NCI-H128 (cell line): ENCODE results near the gene KCNV2.
"Not testable (repeated sequence)": the region's sequence is repeated elsewhere in the genome, so short reads cannot be mapped to it uniquely, and the experiment has no call there.

Experiments used
- DNase-seq: peaks from one replicate; lab custom pipeline; 2025; ENCODE audit not compliant: unreplicated experiment; lab: John Stamatoyannopoulos, UW

KCNV2 gene

GRCh38 chr9:2717385-2717784 lies at the start of gene KCNV2:
TSS of gene KCNV2 (plus strand) at chr9:2717510. CDS start at chr9:2717740, 230 bp downstream.
- no peak for DNase-seq

DNA sequence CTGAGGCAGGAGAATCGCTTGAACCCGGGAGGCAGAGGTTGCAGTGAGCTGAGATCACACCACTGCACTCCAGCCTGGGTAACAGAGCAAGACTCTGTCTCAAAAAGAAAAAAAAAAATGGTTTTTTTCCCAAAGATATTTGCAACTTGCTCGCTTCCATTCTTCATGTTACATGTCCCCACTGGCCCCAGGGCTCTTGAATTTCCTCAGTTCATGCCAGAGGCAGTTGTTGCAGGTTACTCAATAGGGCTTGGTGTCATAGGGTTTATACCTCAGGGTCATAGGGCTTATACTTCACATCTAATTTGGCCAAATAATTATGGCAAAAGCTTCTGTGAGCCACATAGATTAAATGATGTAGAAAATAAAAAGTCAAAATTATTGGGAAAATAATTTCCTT lies 44.1 kb upstream of the KCNV2 start:
- DNase-seq: no peak

GRCh38 chr9:2674141-2674824 lies 43.0 kb upstream of the KCNV2 start:
- no peak for DNase-seq

- DNase-seq: no peak
Measured at GRCh38 chr9:2675834-2676233, 41.5 kb upstream of the KCNV2 start.

GRCh38 chr9:2676466-2676865 lies 40.8 kb upstream of the KCNV2 start:
- DNase-seq: no peak

GRCh38 chr9:2677915-2678889 lies 39.1 kb upstream of the KCNV2 start:
- DNase-seq: no peak

DNA sequence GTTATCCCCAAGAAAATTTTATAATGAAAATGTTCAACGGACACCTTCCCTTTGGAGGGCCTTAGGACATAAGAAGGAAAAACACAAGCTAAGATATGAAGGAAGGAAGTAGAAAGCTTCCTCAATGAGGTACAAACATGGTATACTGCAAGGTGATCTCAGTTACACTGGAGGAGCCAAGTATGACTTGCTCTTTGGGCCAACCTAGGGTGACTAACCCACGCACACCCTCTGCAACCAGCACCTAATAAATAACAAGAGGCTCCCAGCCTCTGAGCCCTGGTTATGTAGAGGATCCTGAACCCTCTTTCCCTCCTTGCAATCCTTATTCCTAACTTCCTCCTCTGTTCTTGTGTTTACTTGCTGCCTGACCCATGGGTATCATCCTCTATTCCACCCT lies 38.3 kb upstream of the KCNV2 start:
- DNase-seq: no peak

- no peak for DNase-seq
Measured at GRCh38 chr9:2681981-2682380, 35.3 kb upstream of the KCNV2 start.

- DNase-seq: no peak
Measured at GRCh38 chr9:2686911-2687310, 30.4 kb upstream of the KCNV2 start.

DNA sequence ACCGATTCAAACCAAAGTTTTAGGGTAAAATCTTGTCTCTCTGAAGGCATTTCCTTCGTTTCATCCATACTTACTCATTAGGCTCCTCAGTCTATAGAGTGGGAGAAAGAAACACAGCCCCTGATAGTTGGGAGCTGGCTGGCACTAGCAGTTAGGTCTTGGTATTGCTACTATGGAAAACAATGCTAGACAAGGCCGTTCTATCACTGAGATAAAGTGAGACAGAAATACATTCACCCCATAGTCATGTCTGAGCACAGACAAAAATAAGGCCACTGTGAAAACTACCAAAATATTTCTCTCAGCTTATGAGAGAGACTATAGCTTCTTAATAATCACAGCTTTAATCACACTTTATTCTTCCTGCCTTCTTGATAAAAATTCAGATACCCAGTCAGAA lies 28.7 kb upstream of the KCNV2 start:
- no peak for DNase-seq

GRCh38 chr9:2691212-2691611 lies 26.1 kb upstream of the KCNV2 start:
- DNase-seq: no peak

DNA sequence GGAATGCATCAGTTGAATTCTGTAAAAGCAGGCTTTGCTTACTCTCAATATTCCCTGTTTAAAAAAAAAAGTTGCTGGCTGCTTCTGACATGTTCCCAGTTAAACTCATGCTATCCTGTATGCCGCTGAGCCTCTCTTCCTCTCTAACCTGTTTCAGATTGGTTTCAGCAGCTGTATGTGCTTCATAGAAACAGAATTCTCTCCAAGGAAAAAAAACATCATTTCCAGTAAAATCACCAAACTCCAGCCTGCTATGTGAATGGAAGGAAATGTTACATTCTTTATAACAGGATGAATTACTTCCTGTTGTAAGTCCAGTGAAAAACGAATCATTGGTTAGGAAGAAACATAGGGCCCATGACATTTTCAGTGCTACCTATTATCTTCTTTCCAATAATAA lies 25.7 kb upstream of the KCNV2 start:
- DNase-seq: no peak

- DNase-seq: no peak
Measured at GRCh38 chr9:2693056-2693455, 24.3 kb upstream of the KCNV2 start.

DNA sequence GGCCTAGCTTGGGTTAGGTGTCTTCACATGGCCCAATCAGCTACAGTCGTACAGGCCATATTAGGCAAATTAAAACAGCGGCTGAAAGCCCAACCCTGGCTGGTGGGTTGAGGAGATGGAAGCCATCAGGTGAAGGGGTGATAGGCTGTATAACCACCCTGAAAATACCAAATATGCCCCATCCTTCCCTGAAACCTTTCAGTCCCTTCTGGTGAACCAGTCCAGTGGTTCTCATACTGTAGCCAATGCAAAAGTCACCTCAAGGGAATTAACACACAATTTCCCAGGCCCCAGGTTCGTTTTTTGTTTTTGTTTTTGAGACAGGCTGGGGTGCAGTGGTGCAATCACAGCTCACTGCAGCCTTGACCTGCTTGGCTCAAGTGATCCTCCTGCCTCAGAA lies 19.8 kb upstream of the KCNV2 start:
- DNase-seq: no peak

GRCh38 chr9:2700398-2700797 lies 16.9 kb upstream of the KCNV2 start:
- DNase-seq: no peak

DNA sequence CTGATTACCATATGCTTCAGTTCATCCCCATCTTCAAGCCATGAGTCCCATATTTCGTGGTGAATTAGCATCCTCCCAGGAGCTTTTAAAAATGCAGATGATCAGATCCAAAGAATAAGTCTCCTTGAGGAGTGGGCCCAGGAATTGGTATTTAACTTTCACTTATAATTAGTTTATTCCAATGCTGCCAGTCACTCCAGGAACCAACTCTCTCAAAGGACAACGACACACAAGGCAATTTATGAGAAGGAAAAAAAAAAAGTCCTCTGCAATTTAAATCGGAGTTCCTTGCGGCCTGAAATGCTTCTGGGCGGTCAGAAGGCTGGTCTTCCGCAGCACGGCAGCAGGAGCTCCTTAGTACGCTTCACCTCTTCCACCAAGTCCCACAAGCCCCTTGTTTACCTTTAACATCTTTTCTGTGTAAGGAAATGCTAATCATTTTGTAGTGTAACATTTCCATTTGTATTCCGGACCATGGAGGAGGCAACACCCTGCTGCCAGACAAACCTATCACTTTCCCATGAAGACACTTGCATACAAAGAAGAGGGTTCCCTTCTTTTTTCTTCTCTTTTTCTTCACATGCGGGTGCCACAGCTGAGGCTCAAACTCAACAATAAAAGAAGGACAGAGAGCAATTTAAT lies 16.3 kb upstream of the KCNV2 start:
- DNase-seq: no peak

DNA sequence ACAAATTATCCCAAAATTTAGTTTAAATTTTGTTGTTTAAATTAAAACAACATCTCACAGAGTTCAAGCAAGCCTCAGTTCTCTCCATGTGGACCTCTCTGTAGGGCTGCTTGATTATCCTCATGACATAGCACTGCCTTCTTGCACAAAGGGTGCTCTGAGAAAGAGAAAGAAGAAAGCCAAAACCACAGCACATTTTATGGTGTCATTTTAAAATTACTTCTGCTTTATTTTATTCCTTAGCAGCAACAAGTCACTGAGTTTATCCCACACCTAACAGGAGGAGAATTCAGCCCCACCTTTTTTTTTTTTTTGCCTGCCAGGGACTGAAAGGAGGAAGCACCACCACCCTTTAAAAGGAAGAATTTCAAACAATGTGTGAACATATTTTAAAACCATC lies 12.8 kb upstream of the KCNV2 start:
- no peak for DNase-seq

GRCh38 chr9:2707256-2707655 lies 10.1 kb upstream of the KCNV2 start:
- not testable (repeated sequence) for DNase-seq

GRCh38 chr9:2709645-2710101 lies 7.6 kb upstream of the KCNV2 start:
- no peak for DNase-seq

- DNase-seq: no peak
Measured at GRCh38 chr9:2711716-2712115, 5.6 kb upstream of the KCNV2 start.

DNA sequence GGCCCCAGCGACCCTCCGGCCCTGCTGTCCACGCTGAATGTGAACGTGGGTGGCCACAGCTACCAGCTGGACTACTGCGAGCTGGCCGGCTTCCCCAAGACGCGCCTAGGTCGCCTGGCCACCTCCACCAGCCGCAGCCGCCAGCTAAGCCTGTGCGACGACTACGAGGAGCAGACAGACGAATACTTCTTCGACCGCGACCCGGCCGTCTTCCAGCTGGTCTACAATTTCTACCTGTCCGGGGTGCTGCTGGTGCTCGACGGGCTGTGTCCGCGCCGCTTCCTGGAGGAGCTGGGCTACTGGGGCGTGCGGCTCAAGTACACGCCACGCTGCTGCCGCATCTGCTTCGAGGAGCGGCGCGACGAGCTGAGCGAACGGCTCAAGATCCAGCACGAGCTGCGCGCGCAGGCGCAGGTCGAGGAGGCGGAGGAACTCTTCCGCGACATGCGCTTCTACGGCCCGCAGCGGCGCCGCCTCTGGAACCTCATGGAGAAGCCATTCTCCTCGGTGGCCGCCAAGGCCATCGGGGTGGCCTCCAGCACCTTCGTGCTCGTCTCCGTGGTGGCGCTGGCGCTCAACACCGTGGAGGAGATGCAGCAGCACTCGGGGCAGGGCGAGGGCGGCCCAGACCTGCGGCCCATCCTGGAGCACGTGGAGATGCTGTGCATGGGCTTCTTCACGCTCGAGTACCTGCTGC lies 839 bp downstream of the KCNV2 start:
- no peak for DNase-seq
